Measurements from ENCODE around the gene TSPOAP1. TPM values are rescaled to one million over a fixed set of nuclear protein-coding genes. Genes with fewer than 3 reads are reported as not detected.

TSPOAP1 gene
- total RNA-seq, 1 experiment from 2014 or later, result 7.8 TPM

GRCh38 chr17:58289869-58290268, 38.7 kb downstream of the TSPOAP1 start:
- no peaks in the 10 kb centered on the region for H3K9me2 ChIP-seq (replicated peaks; ENCODE audit: insufficient read depth, low read length)
- no peak overlapping the region for H2AFZ ChIP-seq (ENCODE audit: low read length)
- H3K27ac ChIP-seq (ENCODE audit: low read length), result no peak overlapping the region
- H4K20me1 ChIP-seq (ENCODE audit: insufficient read depth, low read depth, low read length), result no peaks in the 10 kb centered on the region
- H3K4me3 ChIP-seq (ENCODE audit: low read length), result no peak overlapping the region
- no peaks in the 10 kb centered on the region for H3K79me2 ChIP-seq (ENCODE audit: low read length)
- H3K4me1 ChIP-seq (ENCODE audit: low read length), result no peaks in the 10 kb centered on the region
- H3K4me2 ChIP-seq (ENCODE audit: low read depth, low read length, poor library complexity, severe bottlenecking), result no peak overlapping the region
- H3K9ac ChIP-seq (ENCODE audit: low read length), result no peak overlapping the region
- no peaks in the 10 kb centered on the region for H3K36me3 ChIP-seq (ENCODE audit: insufficient read depth, low read length)
- H3K27me3 ChIP-seq (ENCODE audit: low read length), result no peaks in the 10 kb centered on the region
- no peak for DNase-seq
- H3K9me3 ChIP-seq (ENCODE audit: low read length), result no peaks in the 10 kb centered on the region

- Histone ChIP-seq H4K20me1 (ENCODE audit: insufficient read depth, low read depth, low read length) (no peaks in the 10 kb centered on the region), H3K36me3 (ENCODE audit: insufficient read depth, low read length) (no peaks in the 10 kb centered on the region), H3K9ac (ENCODE audit: low read length) (no peak overlapping the region), H3K27me3 (ENCODE audit: low read length) (no peaks in the 10 kb centered on the region), H3K9me2 (replicated peaks; ENCODE audit: insufficient read depth, low read length) (no peaks in the 10 kb centered on the region), H3K4me1 (ENCODE audit: low read length) (no peaks in the 10 kb centered on the region), H3K27ac (ENCODE audit: low read length) (no peak overlapping the region), H2AFZ (ENCODE audit: low read length) (no peak overlapping the region), H3K79me2 (ENCODE audit: low read length) (no peaks in the 10 kb centered on the region), H3K4me2 (ENCODE audit: low read depth, low read length, poor library complexity, severe bottlenecking) (no peak overlapping the region), H3K4me3 (ENCODE audit: low read length) (no peak overlapping the region), H3K9me3 (ENCODE audit: low read length) (no peaks in the 10 kb centered on the region)
- DNase-seq, result no peak
These were observed 43.2 kb downstream of the TSPOAP1 start for GRCh38 chr17:58285422-58285810.

- DNase-seq, result no peak
- H3K9ac ChIP-seq (ENCODE audit: low read length), result no peak overlapping the region
These were observed 43.8 kb downstream of the TSPOAP1 start for GRCh38 chr17:58284613-58285421.

GRCh38 chr17:58283674-58284612, 44.7 kb downstream of the TSPOAP1 start:
- Histone ChIP-seq H3K4me1 (ENCODE audit: low read length) (no peaks in the 10 kb centered on the region), H3K9me2 (replicated peaks; ENCODE audit: insufficient read depth, low read length) (no peaks in the 10 kb centered on the region), H3K27ac (ENCODE audit: low read length) (no peak overlapping the region), H3K79me2 (ENCODE audit: low read length) (no peaks in the 10 kb centered on the region), H3K9ac (ENCODE audit: low read length) (no peak overlapping the region), H3K4me2 (ENCODE audit: low read depth, low read length, poor library complexity, severe bottlenecking) (no peak overlapping the region), H3K36me3 (ENCODE audit: insufficient read depth, low read length) (no peaks in the 10 kb centered on the region), H3K4me3 (ENCODE audit: low read length) (no peak overlapping the region), H3K9me3 (ENCODE audit: low read length) (no peaks in the 10 kb centered on the region), H2AFZ (ENCODE audit: low read length) (no peak overlapping the region), H4K20me1 (ENCODE audit: insufficient read depth, low read depth, low read length) (no peaks in the 10 kb centered on the region), H3K27me3 (ENCODE audit: low read length) (no peaks in the 10 kb centered on the region)
- no peak for DNase-seq

More at GRCh38 chr17:58284613-58285421, 43.8 kb downstream of the TSPOAP1 start:
- H3K9me3 ChIP-seq (ENCODE audit: low read length), result no peaks in the 10 kb centered on the region
- H3K27me3 ChIP-seq (ENCODE audit: low read length), result no peaks in the 10 kb centered on the region
- H3K4me1 ChIP-seq (ENCODE audit: low read length), result no peaks in the 10 kb centered on the region
- no peak overlapping the region for H3K4me3 ChIP-seq (ENCODE audit: low read length)
- H4K20me1 ChIP-seq (ENCODE audit: insufficient read depth, low read depth, low read length), result no peaks in the 10 kb centered on the region
- no peaks in the 10 kb centered on the region for H3K9me2 ChIP-seq (replicated peaks; ENCODE audit: insufficient read depth, low read length)
- no peak overlapping the region for H3K4me2 ChIP-seq (ENCODE audit: low read depth, low read length, poor library complexity, severe bottlenecking)
- H3K27ac ChIP-seq (ENCODE audit: low read length), result no peak overlapping the region
- H3K36me3 ChIP-seq (ENCODE audit: insufficient read depth, low read length), result no peaks in the 10 kb centered on the region
- H3K79me2 ChIP-seq (ENCODE audit: low read length), result no peaks in the 10 kb centered on the region
- H2AFZ ChIP-seq (ENCODE audit: low read length), result no peak overlapping the region

- H3K27me3 ChIP-seq (ENCODE audit: low read length), result no peaks in the 10 kb centered on the region
- no peak overlapping the region for H2AFZ ChIP-seq (ENCODE audit: low read length)
- no peak overlapping the region for H3K4me3 ChIP-seq (ENCODE audit: low read length)
- no peak overlapping the region for H3K4me2 ChIP-seq (ENCODE audit: low read depth, low read length, poor library complexity, severe bottlenecking)
- no peak overlapping the region for H3K27ac ChIP-seq (ENCODE audit: low read length)
- no peaks in the 10 kb centered on the region for H3K79me2 ChIP-seq (ENCODE audit: low read length)
- DNase-seq, result no peak
- no peak overlapping the region for H3K9ac ChIP-seq (ENCODE audit: low read length)
- H3K9me2 ChIP-seq (replicated peaks; ENCODE audit: insufficient read depth, low read length), result no peaks in the 10 kb centered on the region
- H4K20me1 ChIP-seq (ENCODE audit: insufficient read depth, low read depth, low read length), result no peaks in the 10 kb centered on the region
- H3K36me3 ChIP-seq (ENCODE audit: insufficient read depth, low read length), result no peaks in the 10 kb centered on the region
- H3K4me1 ChIP-seq (ENCODE audit: low read length), result no peaks in the 10 kb centered on the region
- no peaks in the 10 kb centered on the region for H3K9me3 ChIP-seq (ENCODE audit: low read length)
These were observed 46.2 kb downstream of the TSPOAP1 start for GRCh38 chr17:58282442-58282841.

GRCh38 chr17:58281511-58282011, 47.0 kb downstream of the TSPOAP1 start:
- no peaks in the 10 kb centered on the region for H3K9me3 ChIP-seq (ENCODE audit: low read length)
- no peaks in the 10 kb centered on the region for H3K79me2 ChIP-seq (ENCODE audit: low read length)
- no peaks in the 10 kb centered on the region for H4K20me1 ChIP-seq (ENCODE audit: insufficient read depth, low read depth, low read length)
- H2AFZ ChIP-seq (ENCODE audit: low read length), result no peak overlapping the region
- no peak overlapping the region for H3K4me3 ChIP-seq (ENCODE audit: low read length)
- H3K36me3 ChIP-seq (ENCODE audit: insufficient read depth, low read length), result no peaks in the 10 kb centered on the region
- no peak for DNase-seq
- no peaks in the 10 kb centered on the region for H3K4me1 ChIP-seq (ENCODE audit: low read length)
- H3K27me3 ChIP-seq (ENCODE audit: low read length), result no peaks in the 10 kb centered on the region
- no peak overlapping the region for H3K9ac ChIP-seq (ENCODE audit: low read length)
- no peak overlapping the region for H3K27ac ChIP-seq (ENCODE audit: low read length)
- no peaks in the 10 kb centered on the region for H3K9me2 ChIP-seq (replicated peaks; ENCODE audit: insufficient read depth, low read length)
- no peak overlapping the region for H3K4me2 ChIP-seq (ENCODE audit: low read depth, low read length, poor library complexity, severe bottlenecking)

GRCh38 chr17:58280480-58281217, 47.9 kb downstream of the TSPOAP1 start, which contains the start of gene MPO:
Gene MPO, minus strand, starts transcription at chr17:58280935. Its CDS starts 177 bp downstream, at chr17:58280758.
- no peaks in the 10 kb centered on the region for H3K27me3 ChIP-seq (ENCODE audit: low read length)
- no peaks in the 10 kb centered on the region for H3K79me2 ChIP-seq (ENCODE audit: low read length)
- no peak within 1 kb of the TSS for H3K9ac ChIP-seq (ENCODE audit: low read length)
- H3K4me3 ChIP-seq (ENCODE audit: low read length), result no peak within 1 kb of the TSS
- H2AFZ ChIP-seq (ENCODE audit: low read length), result no peak within 1 kb of the TSS
- H3K9me3 ChIP-seq (ENCODE audit: low read length), result no peaks in the 10 kb centered on the region
- H3K9me2 ChIP-seq (replicated peaks; ENCODE audit: insufficient read depth, low read length), result no peaks in the 10 kb centered on the region
- H3K36me3 ChIP-seq (ENCODE audit: insufficient read depth, low read length), result no peaks in the 10 kb centered on the region
- no peak within 1 kb of the TSS for H3K27ac ChIP-seq (ENCODE audit: low read length)
- no peaks in the 10 kb centered on the region for H4K20me1 ChIP-seq (ENCODE audit: insufficient read depth, low read depth, low read length)
- DNase-seq, result no peak
- H3K4me1 ChIP-seq (ENCODE audit: low read length), result no peaks in the 10 kb centered on the region
- H3K4me2 ChIP-seq (ENCODE audit: low read depth, low read length, poor library complexity, severe bottlenecking), result no peak within 1 kb of the TSS

Measured in Karpas-422 (cell line).